ENCODE measurements around the gene ORAI2.
"Not testable (repeated sequence)": the region's sequence is repeated elsewhere in the genome, so short reads cannot be mapped to it uniquely, and the experiment has no call there.

The ORAI2 gene

GRCh38 chr7:102407910-102408309 lies 25.5 kb upstream of the ORAI2 start:
- TF ChIP-seq POLR2A (IDR thresholded peaks at IDR 0.05; ENCODE audit: low read depth, low read length), result no peak
- DNase-seq (ENCODE audit: insufficient read length, low spot score) (no peak), FAIRE-seq (no peak)

- DNase-seq (ENCODE audit: insufficient read length, low spot score); FAIRE-seq: not testable (repeated sequence)
Observed at GRCh38 chr7:102408530-102408929, 24.8 kb upstream of the ORAI2 start.

GRCh38 chr7:102409340-102409739 lies 24.0 kb upstream of the ORAI2 start:
- TF ChIP-seq POLR2A (IDR thresholded peaks at IDR 0.05; ENCODE audit: low read depth, low read length), result no peak
- DNase-seq (ENCODE audit: insufficient read length, low spot score) (no peak), FAIRE-seq (no peak)

GRCh38 chr7:102410123-102410522 lies 23.3 kb upstream of the ORAI2 start:
- DNase-seq (ENCODE audit: insufficient read length, low spot score), result no peak
- FAIRE-seq, result no peak

GRCh38 chr7:102410918-102411317 lies 22.5 kb upstream of the ORAI2 start:
- FAIRE-seq (no peak), DNase-seq (ENCODE audit: insufficient read length, low spot score) (no peak)
- TF ChIP-seq POLR2A (IDR thresholded peaks at IDR 0.05; ENCODE audit: low read depth, low read length), result no peak

More at GRCh38 chr7:102410123-102410522, 23.3 kb upstream of the ORAI2 start:
- TF ChIP-seq POLR2A (IDR thresholded peaks at IDR 0.05; ENCODE audit: low read depth, low read length), result no peak

GRCh38 chr7:102412548-102412947 lies 20.8 kb upstream of the ORAI2 start:
- FAIRE-seq (no peak), DNase-seq (ENCODE audit: insufficient read length, low spot score) (no peak)
- TF ChIP-seq POLR2A (IDR thresholded peaks at IDR 0.05; ENCODE audit: low read depth, low read length), result no peak

- no peak for FAIRE-seq
- DNase-seq (ENCODE audit: insufficient read length, low spot score), result no peak
- no peak for TF ChIP-seq POLR2A (IDR thresholded peaks at IDR 0.05; ENCODE audit: low read depth, low read length)
Observed at GRCh38 chr7:102413091-102413490, 20.3 kb upstream of the ORAI2 start.

GRCh38 chr7:102413611-102414010 lies 19.8 kb upstream of the ORAI2 start:
- no peak for TF ChIP-seq POLR2A (IDR thresholded peaks at IDR 0.05; ENCODE audit: low read depth, low read length)
- FAIRE-seq, result no peak
- no peak for DNase-seq (ENCODE audit: insufficient read length, low spot score)

- no peak for DNase-seq (ENCODE audit: insufficient read length, low spot score)
- no peak for FAIRE-seq
Observed at GRCh38 chr7:102415685-102416225, 17.6 kb upstream of the ORAI2 start.

GRCh38 chr7:102416406-102416805 lies 17.0 kb upstream of the ORAI2 start:
- TF ChIP-seq POLR2A (IDR thresholded peaks at IDR 0.05; ENCODE audit: low read depth, low read length), result no peak
- DNase-seq (ENCODE audit: insufficient read length, low spot score), result no peak
- no peak for FAIRE-seq

More at GRCh38 chr7:102415685-102416225, 17.6 kb upstream of the ORAI2 start:
- no peak for TF ChIP-seq POLR2A (IDR thresholded peaks at IDR 0.05; ENCODE audit: low read depth, low read length)

- TF ChIP-seq POLR2A (IDR thresholded peaks at IDR 0.05; ENCODE audit: low read depth, low read length), result no peak
- FAIRE-seq (no peak), DNase-seq (ENCODE audit: insufficient read length, low spot score) (no peak)
Observed at GRCh38 chr7:102417105-102417504, 16.3 kb upstream of the ORAI2 start.

- DNase-seq (ENCODE audit: insufficient read length, low spot score), result no peak
- no peak for FAIRE-seq
- TF ChIP-seq POLR2A (IDR thresholded peaks at IDR 0.05; ENCODE audit: low read depth, low read length), result no peak
Observed at GRCh38 chr7:102418592-102418991, 14.8 kb upstream of the ORAI2 start.

- DNase-seq (ENCODE audit: insufficient read length, low spot score) (no peak), FAIRE-seq (no peak)
- no peak for TF ChIP-seq POLR2A (IDR thresholded peaks at IDR 0.05; ENCODE audit: low read depth, low read length)
Observed at GRCh38 chr7:102421706-102422240, 11.6 kb upstream of the ORAI2 start.

GRCh38 chr7:102424129-102424551 lies 9.2 kb upstream of the ORAI2 start:
- TF ChIP-seq POLR2A (IDR thresholded peaks at IDR 0.05; ENCODE audit: low read depth, low read length), result no peak
- DNase-seq (ENCODE audit: insufficient read length, low spot score), result no peak
- no peak for FAIRE-seq

GRCh38 chr7:102424787-102425218 lies 8.6 kb upstream of the ORAI2 start:
- FAIRE-seq, result no peak
- TF ChIP-seq POLR2A (IDR thresholded peaks at IDR 0.05; ENCODE audit: low read depth, low read length), result no peak
- no peak for DNase-seq (ENCODE audit: insufficient read length, low spot score)

Data from H54 (cell line).